Activated CD4-positive, CD25-positive, alpha-beta regulatory T cell treated with anti-CD3 and anti-CD28 coated beads, Interleukin-2, amount 50 U/mL, for 72 hours (primary cell): ENCODE data around the gene SLC25A12.

Experiments
- DNase-seq: peaks from one replicate; pipeline ENCODE4 v3.0.0; 2021

The SLC25A12 gene

GRCh38 chr2:171883275-171883893 is 10.7 kb downstream of the SLC25A12 start:
- no peak for DNase-seq

- DNase-seq = no peak
Measured at GRCh38 chr2:171882089-171882769, 11.8 kb downstream of the SLC25A12 start.

- DNase-seq = no peak
Measured at GRCh38 chr2:171880774-171881173, 13.3 kb downstream of the SLC25A12 start.

- no peak for DNase-seq
Measured at GRCh38 chr2:171879865-171880264, 14.2 kb downstream of the SLC25A12 start.

GRCh38 chr2:171878481-171878993 is 15.5 kb downstream of the SLC25A12 start:
- DNase-seq = no peak

GRCh38 chr2:171874963-171875362 is 19.1 kb downstream of the SLC25A12 start:
- DNase-seq = no peak

- no peak for DNase-seq
Measured at GRCh38 chr2:171874517-171874916, 19.5 kb downstream of the SLC25A12 start.

- no peak for DNase-seq
Measured at GRCh38 chr2:171864357-171864985, 29.6 kb downstream of the SLC25A12 start.

GRCh38 chr2:171862501-171862900 is 31.5 kb downstream of the SLC25A12 start:
- DNase-seq = no peak

- DNase-seq = no peak
Measured at GRCh38 chr2:171858397-171858958, 35.6 kb downstream of the SLC25A12 start.

- DNase-seq = no peak
Measured at GRCh38 chr2:171855401-171855800, 38.6 kb downstream of the SLC25A12 start.

- DNase-seq = no peak
Measured at GRCh38 chr2:171852366-171852888, 41.6 kb downstream of the SLC25A12 start.

GRCh38 chr2:171847627-171848026 is 46.4 kb downstream of the SLC25A12 start:
- DNase-seq = no peak

GRCh38 chr2:171846894-171847293 is 47.1 kb downstream of the SLC25A12 start:
- DNase-seq = no peak

GRCh38 chr2:171841996-171842395 is 52.0 kb downstream of the SLC25A12 start:
- no peak for DNase-seq

- DNase-seq = no peak
Measured at GRCh38 chr2:171837736-171838135, 56.3 kb downstream of the SLC25A12 start.

- DNase-seq = no peak
Measured at GRCh38 chr2:171836146-171836910, 57.7 kb downstream of the SLC25A12 start.

GRCh38 chr2:171835386-171835785 is 58.7 kb downstream of the SLC25A12 start:
- no peak for DNase-seq

GRCh38 chr2:171834286-171834685 is 59.8 kb downstream of the SLC25A12 start:
- DNase-seq = no peak

GRCh38 chr2:171832489-171832888 is 61.6 kb downstream of the SLC25A12 start:
- no peak for DNase-seq

- no peak for DNase-seq
Measured at GRCh38 chr2:171830039-171830438, 64.0 kb downstream of the SLC25A12 start.

GRCh38 chr2:171824086-171824485 is 70.0 kb downstream of the SLC25A12 start:
- DNase-seq = no peak
